ENCODE measurements around the gene MBOAT1. TPM values are rescaled to one million over a fixed set of nuclear protein-coding genes. Genes with fewer than 3 reads are reported as not detected.

The MBOAT1 gene
- total RNA-seq, 1 experiment from 2014 or later: 9.9 TPM

DNA sequence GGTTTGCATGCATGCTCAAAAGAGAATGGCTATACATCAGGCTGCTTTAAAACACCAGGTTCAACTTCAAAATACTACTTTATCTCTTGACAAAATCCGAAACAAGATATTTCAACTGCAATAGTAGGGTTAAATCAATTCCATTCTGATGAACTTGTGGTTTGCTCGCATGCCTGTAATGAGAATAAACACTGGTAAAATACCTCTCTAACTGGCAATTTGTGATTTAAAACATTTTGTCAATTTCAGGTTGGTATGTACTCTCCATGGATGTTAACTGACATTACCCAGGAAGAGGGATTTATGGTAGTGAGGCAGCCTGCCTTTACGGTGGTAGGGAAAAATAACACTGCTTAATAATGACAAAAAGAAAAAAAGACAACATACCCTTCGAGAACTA lies 74.4 kb downstream of the MBOAT1 start:
- no peak overlapping the region for H4K5ac ChIP-seq (ENCODE audit: insufficient read length, low read depth, low read length)
- H3K9ac ChIP-seq (ENCODE audit: extremely low read depth, insufficient read length, low read length): no peak overlapping the region
- H3K4me1 Mint-ChIP-seq: peaks cover 19 to 22% of the 10 kb centered on the region in 2 experiments
- no peak overlapping the region for H2BK20ac ChIP-seq (ENCODE audit: low read depth, low read length, poor library complexity, severe bottlenecking)
- no peak overlapping the region for H3T11ph ChIP-seq (ENCODE audit: low read length)
- no peak overlapping the region for H2BK5ac ChIP-seq (ENCODE audit: insufficient read length, low read length)
- H3K27ac ChIP-seq (ENCODE audit: insufficient read length, low read depth, low read length): no peak overlapping the region
- no peaks in the 10 kb centered on the region for H3K79me1 ChIP-seq (ENCODE audit: insufficient read depth, low read depth, low read length, poor library complexity, severe bottlenecking)
- no peak overlapping the region for H2BK120ac ChIP-seq (ENCODE audit: low read depth, low read length, poor library complexity, severe bottlenecking)
- no CpG with 5 or more reads among the region's 4 CpGs for WGBS (ENCODE audit: extremely low coverage, insufficient read length, low lambda C conversion rate)
- H2BK12ac ChIP-seq (ENCODE audit: insufficient read length, low read depth, low read length): no peak overlapping the region
- no peaks in the 10 kb centered on the region for H3K4me1 ChIP-seq (ENCODE audit: insufficient read depth, low read length)
- H3K14ac ChIP-seq (ENCODE audit: insufficient read depth, low read length): no peak overlapping the region
- no peaks in the 10 kb centered on the region for H3K79me2 ChIP-seq (ENCODE audit: insufficient read depth, low read length)
- no peaks in the 10 kb centered on the region for H3K9me3 Mint-ChIP-seq
- no peak overlapping the region for H3K18ac ChIP-seq (ENCODE audit: insufficient read length, low read depth, low read length)
- no peak overlapping the region for H3K23ac ChIP-seq (ENCODE audit: insufficient read length, low read depth, low read length)
- peaks cover 0 to 10% (median 0%) of the 10 kb centered on the region in 3 experiments; a peak in 1 of 7 replicates for H3K36me3 Mint-ChIP-seq (ENCODE audit: insufficient read depth in 1 of 3, low read depth in 3 of 3)
- no peak overlapping the region for H4K91ac ChIP-seq (ENCODE audit: insufficient read length, low read depth, low read length)
- no peak overlapping the region for H2BK15ac ChIP-seq (ENCODE audit: low read depth, low read length)
- no peaks in the 10 kb centered on the region for H3K9me3 ChIP-seq (ENCODE audit: control insufficient read depth, low read depth, low read length)
- no peaks in the 10 kb centered on the region for H3K27me3 Mint-ChIP-seq (ENCODE audit: low read depth)
- no peak overlapping the region for H2AK5ac ChIP-seq (ENCODE audit: insufficient read length, low read length)
- H3K4me2 ChIP-seq (ENCODE audit: insufficient read depth, insufficient read length, low read length): no peak overlapping the region
- H3K56ac ChIP-seq (ENCODE audit: insufficient read length, low read depth, low read length): no peak overlapping the region
- H3K27ac Mint-ChIP-seq: peak overlapping the region in 2 of 3 experiments; percentile 31 to 37; a peak in 3 of 7 replicates
- no peaks in the 10 kb centered on the region for H3K27me3 ChIP-seq (ENCODE audit: insufficient read depth, low read length)
- no peak overlapping the region for H3K4me3 Mint-ChIP-seq
- DNase-seq: no peak
- H4K20me1 ChIP-seq (ENCODE audit: control insufficient read depth, insufficient read depth, insufficient read length): no peaks in the 10 kb centered on the region
- H2AFZ ChIP-seq (ENCODE audit: low read length): no peak overlapping the region
- no peaks in the 10 kb centered on the region for H3K23me2 ChIP-seq (ENCODE audit: insufficient read length, low read depth, low read length, poor library complexity, severe bottlenecking)
- H4K8ac ChIP-seq (replicated peaks; ENCODE audit: insufficient read length, low read depth, low read length): no peak overlapping the region
- TF ChIP-seq, protein P1, sequence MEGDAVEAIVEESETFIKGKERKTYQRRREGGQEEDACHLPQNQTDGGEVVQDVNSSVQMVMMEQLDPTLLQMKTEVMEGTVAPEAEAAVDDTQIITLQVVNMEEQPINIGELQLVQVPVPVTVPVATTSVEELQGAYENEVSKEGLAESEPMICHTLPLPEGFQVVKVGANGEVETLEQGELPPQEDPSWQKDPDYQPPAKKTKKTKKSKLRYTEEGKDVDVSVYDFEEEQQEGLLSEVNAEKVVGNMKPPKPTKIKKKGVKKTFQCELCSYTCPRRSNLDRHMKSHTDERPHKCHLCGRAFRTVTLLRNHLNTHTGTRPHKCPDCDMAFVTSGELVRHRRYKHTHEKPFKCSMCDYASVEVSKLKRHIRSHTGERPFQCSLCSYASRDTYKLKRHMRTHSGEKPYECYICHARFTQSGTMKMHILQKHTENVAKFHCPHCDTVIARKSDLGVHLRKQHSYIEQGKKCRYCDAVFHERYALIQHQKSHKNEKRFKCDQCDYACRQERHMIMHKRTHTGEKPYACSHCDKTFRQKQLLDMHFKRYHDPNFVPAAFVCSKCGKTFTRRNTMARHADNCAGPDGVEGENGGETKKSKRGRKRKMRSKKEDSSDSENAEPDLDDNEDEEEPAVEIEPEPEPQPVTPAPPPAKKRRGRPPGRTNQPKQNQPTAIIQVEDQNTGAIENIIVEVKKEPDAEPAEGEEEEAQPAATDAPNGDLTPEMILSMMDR (conservative IDR thresholded peaks at IDR 0.05): no peak
- no peak overlapping the region for H3K4ac ChIP-seq (ENCODE audit: low read depth, low read length)
